OCI-M2 (cell line): Measurements from ENCODE around the gene KY.

Source experiments
- DNase-seq: peaks from one replicate; lab custom pipeline; 2025; ENCODE audit not compliant: unreplicated experiment; lab: John Stamatoyannopoulos, UW

Gene KY

GRCh38 chr3:134647902-134648760 is 2.7 kb downstream of the KY start:
- no peak for DNase-seq

- no peak for DNase-seq
Observed at GRCh38 chr3:134646086-134646485, 4.7 kb downstream of the KY start.

- no peak for DNase-seq
Observed at GRCh38 chr3:134645515-134645914, 5.3 kb downstream of the KY start.

GRCh38 chr3:134644731-134645514 is 5.9 kb downstream of the KY start:
- no peak for DNase-seq

- no peak for DNase-seq
Observed at GRCh38 chr3:134643150-134643675, 7.6 kb downstream of the KY start.

GRCh38 chr3:134642445-134643149 is 8.2 kb downstream of the KY start:
- DNase-seq = no peak

- DNase-seq = no peak
Observed at GRCh38 chr3:134641671-134642300, 9.0 kb downstream of the KY start.

GRCh38 chr3:134640872-134641470 is 9.9 kb downstream of the KY start:
- DNase-seq = no peak

- DNase-seq = no peak
Observed at GRCh38 chr3:134640378-134640777, 10.4 kb downstream of the KY start.

GRCh38 chr3:134638385-134639030 is 12.3 kb downstream of the KY start:
- no peak for DNase-seq

- no peak for DNase-seq
Observed at GRCh38 chr3:134636406-134636805, 14.4 kb downstream of the KY start.

- no peak for DNase-seq
Observed at GRCh38 chr3:134630506-134630905, 20.3 kb downstream of the KY start.

GRCh38 chr3:134628884-134629283 is 21.9 kb downstream of the KY start:
- no peak for DNase-seq

- no peak for DNase-seq
Observed at GRCh38 chr3:134627831-134628230, 23.0 kb downstream of the KY start.

GRCh38 chr3:134625885-134626741 is 24.7 kb downstream of the KY start:
- no peak for DNase-seq

- DNase-seq = no peak
Observed at GRCh38 chr3:134625462-134625861, 25.4 kb downstream of the KY start.

GRCh38 chr3:134624537-134625287 is 26.1 kb downstream of the KY start:
- DNase-seq = no peak

GRCh38 chr3:134623615-134624245 is 27.1 kb downstream of the KY start:
- no peak for DNase-seq
